Endothelial cell (in vitro differentiated cells): Measurements from ENCODE around the gene CTPS2. TPM values are rescaled to one million over a fixed set of nuclear protein-coding genes. Genes with fewer than 3 reads are reported as not detected.
"Not testable (repeated sequence)": the region's sequence is repeated elsewhere in the genome, so short reads cannot be mapped to it uniquely, and the experiment has no call there.

Source experiments
- DNase-seq: peaks from one replicate; pipeline ENCODE4 v3.0.0; 2021; ENCODE audit warnings: low spot score
- H3K27ac Mint-ChIP-seq: one replicate; pipeline ENCODE4 v1.8.0; 2021; ENCODE audit warnings: mixed read lengths, inconsistent platforms; ENCODE audit not compliant: unreplicated experiment
- H3K27me3 Mint-ChIP-seq: one replicate; pipeline ENCODE4 v1.8.0; 2021; ENCODE audit warnings: mild to moderate bottlenecking, moderate library complexity, mixed read lengths, inconsistent platforms; ENCODE audit not compliant: unreplicated experiment
- H3K36me3 Mint-ChIP-seq: one replicate; pipeline ENCODE4 v1.8.0; 2021; ENCODE audit warnings: mild to moderate bottlenecking, low read depth, mixed read lengths, inconsistent platforms; ENCODE audit not compliant: unreplicated experiment
- H3K4me1 Mint-ChIP-seq: one replicate; pipeline ENCODE4 v1.8.0; 2021; ENCODE audit warnings: mild to moderate bottlenecking, mixed read lengths, inconsistent platforms; ENCODE audit not compliant: unreplicated experiment
- H3K4me3 Mint-ChIP-seq: one replicate; pipeline ENCODE4 v1.8.0; 2021; ENCODE audit warnings: mild to moderate bottlenecking, mixed read lengths, inconsistent platforms; ENCODE audit not compliant: unreplicated experiment
- H3K9me3 Mint-ChIP-seq: one replicate; pipeline ENCODE4 v1.8.0; 2021; ENCODE audit warnings: mixed read lengths, inconsistent platforms; ENCODE audit not compliant: unreplicated experiment
- total RNA-seq: library from RNA; stranded (reverse); fragmentation: NEBNext Ultra II Directional; extraction: Animal tissue kit (Norgen Biotek cat#: 25700); gene quantifications from one replicate; pipeline ENCODE4 v1.2.1, GENCODE V29; 2021; ENCODE audit not compliant: unreplicated experiment
- TF ChIP-seq, protein P1 (sequence below): fragments of 200-600 bp; sonication (generic); IDR thresholded peaks from one replicate; pipeline ENCODE4 v1.5.0; 2021; ENCODE audit warnings: antibody characterized with exemption; ENCODE audit not compliant: unreplicated experiment

CTPS2 gene
- total RNA-seq, 1 donor from 2014 or later, result 29.5 TPM

DNA sequence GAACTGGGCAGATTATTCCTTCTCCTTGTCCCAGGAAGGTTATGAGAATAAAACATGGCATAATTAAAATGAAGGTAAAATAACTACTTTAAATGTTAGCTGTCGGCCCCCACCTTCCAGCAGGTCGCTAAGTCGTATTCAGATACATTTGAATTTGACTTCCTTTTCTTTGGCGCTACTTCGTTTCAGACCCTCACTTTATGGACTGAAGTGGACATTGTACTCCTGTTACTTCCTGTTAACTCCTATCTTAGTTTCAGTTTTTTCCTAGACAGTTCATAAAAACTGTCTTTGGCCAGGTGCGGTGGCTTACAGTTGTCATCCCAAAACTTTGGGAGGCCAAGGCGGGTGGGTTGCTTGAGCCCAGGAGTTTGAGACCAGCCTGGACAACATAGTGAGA is 12.6 kb upstream of the CTPS2 start:
- Mint-ChIP-seq H3K27ac (no peak overlapping the region), H3K36me3 (peaks cover 10% of the 10 kb centered on the region), H3K9me3 (no peaks in the 10 kb centered on the region), H3K4me3 (no peak overlapping the region), H3K27me3 (peaks cover 1% of the 10 kb centered on the region), H3K4me1 (peaks cover 20% of the 10 kb centered on the region)
- TF ChIP-seq, protein P1, sequence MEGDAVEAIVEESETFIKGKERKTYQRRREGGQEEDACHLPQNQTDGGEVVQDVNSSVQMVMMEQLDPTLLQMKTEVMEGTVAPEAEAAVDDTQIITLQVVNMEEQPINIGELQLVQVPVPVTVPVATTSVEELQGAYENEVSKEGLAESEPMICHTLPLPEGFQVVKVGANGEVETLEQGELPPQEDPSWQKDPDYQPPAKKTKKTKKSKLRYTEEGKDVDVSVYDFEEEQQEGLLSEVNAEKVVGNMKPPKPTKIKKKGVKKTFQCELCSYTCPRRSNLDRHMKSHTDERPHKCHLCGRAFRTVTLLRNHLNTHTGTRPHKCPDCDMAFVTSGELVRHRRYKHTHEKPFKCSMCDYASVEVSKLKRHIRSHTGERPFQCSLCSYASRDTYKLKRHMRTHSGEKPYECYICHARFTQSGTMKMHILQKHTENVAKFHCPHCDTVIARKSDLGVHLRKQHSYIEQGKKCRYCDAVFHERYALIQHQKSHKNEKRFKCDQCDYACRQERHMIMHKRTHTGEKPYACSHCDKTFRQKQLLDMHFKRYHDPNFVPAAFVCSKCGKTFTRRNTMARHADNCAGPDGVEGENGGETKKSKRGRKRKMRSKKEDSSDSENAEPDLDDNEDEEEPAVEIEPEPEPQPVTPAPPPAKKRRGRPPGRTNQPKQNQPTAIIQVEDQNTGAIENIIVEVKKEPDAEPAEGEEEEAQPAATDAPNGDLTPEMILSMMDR, result no peak
- no peak for DNase-seq

DNA sequence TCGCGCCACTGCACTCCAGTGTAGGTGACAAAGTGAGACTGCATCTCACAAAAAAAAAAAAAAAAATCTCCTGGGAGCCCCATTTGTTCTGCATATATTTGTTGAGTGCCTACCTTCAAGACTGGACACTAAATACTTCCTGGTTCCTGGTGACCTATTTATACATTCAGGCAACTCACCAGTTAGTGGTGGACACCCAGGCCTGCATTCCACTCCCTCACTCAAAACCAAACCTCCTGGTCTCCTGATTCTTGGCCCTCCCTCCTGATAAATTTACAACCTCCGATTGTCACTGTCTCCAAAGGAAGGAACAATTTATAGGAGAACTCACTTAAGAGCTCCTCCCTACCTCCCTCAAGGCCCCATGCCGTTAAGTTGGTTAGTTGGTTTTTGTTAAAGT is 10.0 kb upstream of the CTPS2 start:
- TF ChIP-seq, protein P1, result no peak
- Mint-ChIP-seq H3K27ac (no peak overlapping the region), H3K4me1 (peaks cover 20% of the 10 kb centered on the region), H3K4me3 (no peak overlapping the region), H3K36me3 (peaks cover 10% of the 10 kb centered on the region), H3K9me3 (no peaks in the 10 kb centered on the region), H3K27me3 (peaks cover 5% of the 10 kb centered on the region)
- no peak for DNase-seq

DNA sequence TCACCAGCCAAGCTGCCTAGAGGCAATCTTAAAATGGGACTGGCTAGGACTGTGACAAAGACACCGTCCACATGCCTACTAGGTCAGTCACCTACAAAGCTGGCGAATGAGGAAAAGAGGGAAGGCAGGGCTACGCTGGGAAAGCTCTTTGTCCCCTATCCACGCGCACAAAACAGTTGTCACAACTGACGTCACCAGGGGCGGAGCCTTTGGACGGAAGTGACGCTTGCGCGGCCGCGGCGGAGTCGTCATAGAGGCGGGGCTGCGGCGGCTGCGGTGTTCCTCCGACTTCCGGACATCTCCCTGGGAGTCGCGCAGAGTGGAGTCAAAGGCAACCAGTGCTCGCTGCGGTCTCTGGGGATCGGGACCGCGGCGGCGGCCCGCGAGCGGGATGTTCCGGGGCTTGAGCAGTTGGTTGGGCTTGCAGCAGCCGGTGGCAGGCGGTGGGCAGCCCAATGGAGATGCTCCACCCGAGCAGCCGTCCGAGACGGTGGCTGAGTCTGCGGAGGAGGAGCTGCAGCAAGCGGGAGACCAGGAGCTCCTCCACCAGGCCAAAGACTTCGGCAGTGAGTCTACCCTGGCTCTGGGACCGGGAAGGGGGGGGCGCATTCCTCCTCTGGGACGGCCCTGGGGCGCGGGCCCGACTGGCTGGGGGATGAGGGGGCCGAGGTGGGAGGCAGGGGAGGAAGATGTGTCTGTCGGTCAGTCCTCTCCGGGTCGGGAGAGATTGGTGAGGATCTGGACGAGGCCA is 7.0 kb upstream of the CTPS2 start, which contains the start of gene SYAP1:
TSS of gene SYAP1 (plus strand) at position 279 of the 751 bp plus-strand sequence. CDS start at position 392, 113 bp downstream.
- H3K27me3 Mint-ChIP-seq, result peaks cover 5% of the 10 kb centered on the region
- peak within 1 kb of the TSS; percentile 96 for H3K4me3 Mint-ChIP-seq
- H3K9me3 Mint-ChIP-seq, result no peaks in the 10 kb centered on the region
- TF ChIP-seq, protein P1, result no peak
- DNase-seq, result peak; percentile 87
- H3K27ac Mint-ChIP-seq, result peak within 1 kb of the TSS; percentile 97
- H3K36me3 Mint-ChIP-seq, result no peaks in the 10 kb centered on the region
- peaks cover 15% of the 10 kb centered on the region for H3K4me1 Mint-ChIP-seq

DNA sequence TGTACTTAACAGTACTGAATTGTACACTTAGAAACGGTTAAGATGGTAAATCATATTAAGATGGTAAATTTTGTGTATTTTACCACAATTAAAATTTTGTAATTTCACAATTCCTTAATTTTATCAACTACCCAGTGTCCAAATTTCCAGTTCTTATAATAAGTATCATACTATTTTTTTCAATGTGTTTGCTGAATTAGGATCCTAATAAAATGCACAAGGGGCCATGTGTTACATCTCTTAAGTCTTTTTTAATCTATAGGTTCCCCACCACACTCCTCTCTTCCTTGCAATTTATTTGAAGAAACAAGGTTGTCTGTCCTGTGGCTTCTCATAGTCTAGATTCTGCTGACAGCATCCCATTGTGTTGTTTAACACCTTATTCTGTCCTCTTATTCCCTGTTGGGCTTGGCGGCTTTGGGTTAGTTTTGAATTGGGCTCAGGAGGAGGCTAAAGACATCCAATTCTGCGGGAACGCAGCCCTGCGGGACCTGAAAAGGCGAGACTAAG is 6.4 kb upstream of the CTPS2 start:
- peak overlapping the region; percentile 97 for H3K27ac Mint-ChIP-seq
- H3K36me3 Mint-ChIP-seq, result no peaks in the 10 kb centered on the region
- peaks cover 5% of the 10 kb centered on the region for H3K27me3 Mint-ChIP-seq
- DNase-seq, result no peak
- H3K4me1 Mint-ChIP-seq, result peaks cover 14% of the 10 kb centered on the region
- H3K9me3 Mint-ChIP-seq, result no peaks in the 10 kb centered on the region
- TF ChIP-seq, protein P1, result no peak
- H3K4me3 Mint-ChIP-seq, result peak overlapping the region; percentile 96

DNA sequence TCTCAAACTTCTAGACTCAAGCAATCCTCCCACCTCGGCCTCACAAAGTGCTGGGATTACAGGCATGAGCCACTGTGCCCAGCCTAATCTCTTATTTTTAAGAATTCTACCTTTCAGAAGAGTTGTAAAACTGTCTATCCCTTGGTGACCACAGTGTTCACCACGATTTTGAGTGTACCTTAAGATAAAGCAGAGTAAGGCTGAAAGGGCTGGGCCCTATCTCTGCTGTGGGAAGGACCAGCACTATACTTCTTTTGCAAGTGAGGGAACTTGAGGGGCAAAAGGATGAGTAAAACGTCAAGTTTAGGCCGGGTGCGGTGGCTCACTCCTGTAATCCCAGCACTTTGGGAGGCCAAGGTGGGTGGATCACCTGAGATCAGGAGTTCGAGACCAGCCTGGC is 4.0 kb upstream of the CTPS2 start:
- not testable (repeated sequence) for H3K9me3 Mint-ChIP-seq, H3K27ac Mint-ChIP-seq, H3K4me3 Mint-ChIP-seq, DNase-seq, H3K27me3 Mint-ChIP-seq, H3K36me3 Mint-ChIP-seq, H3K4me1 Mint-ChIP-seq

DNA sequence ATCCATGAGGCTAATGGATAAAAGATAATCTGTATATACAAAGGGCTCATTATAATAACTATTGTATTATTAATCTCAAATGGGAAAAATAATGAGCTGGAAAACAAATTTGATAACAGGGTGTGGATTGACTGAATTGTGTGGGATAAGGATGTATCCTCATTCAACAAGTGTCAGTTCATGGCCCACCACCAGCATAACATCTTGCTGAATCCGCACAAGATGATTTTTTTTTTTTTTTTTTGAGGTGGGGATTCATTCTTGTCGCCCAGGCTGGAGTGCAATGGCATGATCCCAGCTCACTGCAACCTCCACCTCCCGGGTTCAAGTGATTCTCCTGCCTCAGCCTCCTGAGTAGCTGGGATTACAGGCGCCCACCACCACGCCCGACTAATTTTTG is 3.2 kb upstream of the CTPS2 start:
- H3K4me3 Mint-ChIP-seq, H3K27me3 Mint-ChIP-seq, H3K36me3 Mint-ChIP-seq, H3K9me3 Mint-ChIP-seq, DNase-seq, H3K27ac Mint-ChIP-seq: not testable (repeated sequence)
- H3K4me1 Mint-ChIP-seq, result peaks cover 15% of the 10 kb centered on the region
